Bronchial epithelial cell (primary cell): ENCODE results near the gene MAP3K10. TPM values are rescaled to one million over a fixed set of nuclear protein-coding genes. Genes with fewer than 3 reads are reported as not detected.

Source experiments
- DNase-seq: peaks from one replicate; pipeline ENCODE4 v3.0.0-alpha.2; 2010; ENCODE audit warnings: low read depth
- FAIRE-seq: peaks from 2 replicates; lab custom pipeline; 2011; peaks lifted over from hg19 to GRCh38; lab: Jason Lieb, UNC
- H3K27me3 ChIP-seq: 2 replicates; pipeline ENCODE4 v1.5.1; 2011; ENCODE audit warnings: low read length; ENCODE audit not compliant: control insufficient read depth, insufficient read depth
- H3K36me3 ChIP-seq: 2 replicates; pipeline ENCODE4 v1.5.1; 2011; ENCODE audit warnings: low read length; ENCODE audit not compliant: control insufficient read depth, insufficient read depth
- H3K4me3 ChIP-seq: 2 replicates; pipeline ENCODE4 v1.5.1; 2011; ENCODE audit warnings: mild to moderate bottlenecking, low read depth, low read length, control low read depth
- total RNA-seq: library from RNA; depleted of rRNA; stranded (reverse); fragments of >200 nt; gene quantifications from 2 replicates; pipeline ENCODE4 v1.2.1, GENCODE V29; 2014
- TF ChIP-seq, protein P1 (sequence below): IDR thresholded peaks from 2 replicates; pipeline ENCODE4 v1.5.1; 2011; ENCODE audit warnings: mild to moderate bottlenecking, moderate library complexity, low read length, control low read depth, inconsistent platforms; ENCODE audit not compliant: insufficient read depth, severe bottlenecking

Gene MAP3K10
- total RNA-seq, 1 donor from 2014 or later = 5.0 TPM

DNA sequence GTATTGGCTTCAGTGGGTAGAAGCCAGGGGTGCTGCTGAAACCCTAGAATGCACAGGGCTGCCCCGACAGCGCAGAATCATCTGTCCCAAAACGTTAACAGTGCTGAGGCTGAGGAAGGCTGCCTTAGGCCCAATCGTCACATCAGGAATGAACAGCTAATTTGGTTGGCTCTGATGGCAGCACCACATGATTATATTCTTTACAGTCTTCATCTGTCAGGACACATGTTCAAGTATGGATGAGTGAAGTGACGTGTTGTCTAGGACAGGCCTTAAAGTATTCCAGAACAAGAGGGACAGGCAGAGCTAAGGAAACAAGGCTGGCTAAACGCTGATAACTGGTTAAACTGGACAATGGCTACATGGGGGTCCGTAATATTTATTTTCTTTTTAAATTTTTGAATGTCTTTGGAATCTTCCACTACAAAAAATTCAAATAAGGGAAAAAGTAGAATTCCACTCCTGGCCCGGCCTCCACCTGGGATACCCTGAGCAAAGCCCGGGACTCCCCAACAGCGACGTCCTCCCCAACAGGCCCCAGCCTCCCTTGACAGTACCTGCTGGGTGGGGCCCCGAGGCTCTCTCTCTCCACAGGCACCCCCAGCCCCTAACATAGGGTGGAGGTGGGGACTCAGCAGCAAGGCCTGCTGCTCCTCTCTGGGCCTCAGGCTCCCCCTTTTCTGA lies 50.0 kb downstream of the MAP3K10 start:
- FAIRE-seq = peak; percentile 28
- TF ChIP-seq, protein P1, sequence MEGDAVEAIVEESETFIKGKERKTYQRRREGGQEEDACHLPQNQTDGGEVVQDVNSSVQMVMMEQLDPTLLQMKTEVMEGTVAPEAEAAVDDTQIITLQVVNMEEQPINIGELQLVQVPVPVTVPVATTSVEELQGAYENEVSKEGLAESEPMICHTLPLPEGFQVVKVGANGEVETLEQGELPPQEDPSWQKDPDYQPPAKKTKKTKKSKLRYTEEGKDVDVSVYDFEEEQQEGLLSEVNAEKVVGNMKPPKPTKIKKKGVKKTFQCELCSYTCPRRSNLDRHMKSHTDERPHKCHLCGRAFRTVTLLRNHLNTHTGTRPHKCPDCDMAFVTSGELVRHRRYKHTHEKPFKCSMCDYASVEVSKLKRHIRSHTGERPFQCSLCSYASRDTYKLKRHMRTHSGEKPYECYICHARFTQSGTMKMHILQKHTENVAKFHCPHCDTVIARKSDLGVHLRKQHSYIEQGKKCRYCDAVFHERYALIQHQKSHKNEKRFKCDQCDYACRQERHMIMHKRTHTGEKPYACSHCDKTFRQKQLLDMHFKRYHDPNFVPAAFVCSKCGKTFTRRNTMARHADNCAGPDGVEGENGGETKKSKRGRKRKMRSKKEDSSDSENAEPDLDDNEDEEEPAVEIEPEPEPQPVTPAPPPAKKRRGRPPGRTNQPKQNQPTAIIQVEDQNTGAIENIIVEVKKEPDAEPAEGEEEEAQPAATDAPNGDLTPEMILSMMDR = no peak
- DNase-seq = no peak
- Histone ChIP-seq H3K36me3 (peaks cover 27% of the 10 kb centered on the region), H3K4me3 (no peak overlapping the region), H3K27me3 (no peaks in the 10 kb centered on the region)

DNA sequence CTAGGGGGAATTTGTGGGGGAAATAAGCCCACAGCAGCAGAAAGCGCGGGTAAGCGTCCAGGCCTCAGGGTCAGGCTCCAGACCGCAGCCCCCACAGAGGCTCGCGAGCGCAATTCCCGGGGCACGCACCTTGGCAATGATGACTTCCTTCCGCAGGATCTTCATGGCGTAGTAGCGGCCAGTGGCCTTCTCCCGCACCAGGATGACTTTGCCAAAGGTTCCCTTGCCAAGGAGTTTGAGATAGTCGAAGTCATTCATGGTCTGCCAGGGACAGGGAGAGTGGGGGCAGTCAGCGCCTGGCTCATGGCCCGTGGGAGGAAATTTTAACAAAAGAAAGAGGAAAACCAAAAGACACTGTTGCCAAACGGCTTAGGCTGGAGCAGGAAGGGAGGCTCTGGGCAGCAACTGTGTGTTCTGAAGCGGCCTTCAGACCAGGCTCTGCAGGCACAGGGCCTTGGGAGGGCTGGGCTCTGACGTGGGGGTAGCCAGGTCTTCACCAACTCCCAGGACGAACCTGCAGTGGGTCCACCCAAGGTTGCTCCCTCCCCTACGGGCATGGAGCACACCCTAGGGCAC lies 50.7 kb downstream of the MAP3K10 start:
- no peaks in the 10 kb centered on the region for H3K27me3 ChIP-seq
- H3K36me3 ChIP-seq = peaks cover 27% of the 10 kb centered on the region
- H3K4me3 ChIP-seq = no peak overlapping the region
- TF ChIP-seq, protein P1 = no peak
- FAIRE-seq (no peak), DNase-seq (no peak)

DNA sequence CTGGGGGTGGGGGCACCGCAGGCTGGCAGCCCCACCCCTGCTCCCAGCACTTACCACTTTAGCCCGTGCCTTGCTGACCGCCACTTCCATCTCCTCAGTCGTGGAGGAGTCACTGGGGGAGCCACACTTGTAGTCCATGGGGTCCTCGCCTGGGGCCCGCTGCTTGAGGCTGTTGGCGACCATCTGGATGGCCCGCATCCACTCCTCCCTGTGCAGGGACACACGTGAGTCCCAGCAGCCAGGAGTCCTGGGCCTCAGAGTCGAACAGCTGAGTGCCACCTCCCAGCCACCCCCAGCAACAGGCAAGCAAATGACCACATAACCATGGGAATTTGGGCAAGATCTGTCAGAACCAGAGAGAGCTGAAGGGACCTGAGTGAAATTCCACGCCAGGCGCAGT lies 51.3 kb downstream of the MAP3K10 start:
- DNase-seq (no peak), FAIRE-seq (no peak)
- TF ChIP-seq, protein P1 = no peak
- H3K36me3 ChIP-seq = peaks cover 27% of the 10 kb centered on the region
- H3K27me3 ChIP-seq = no peaks in the 10 kb centered on the region
- H3K4me3 ChIP-seq = no peak overlapping the region

DNA sequence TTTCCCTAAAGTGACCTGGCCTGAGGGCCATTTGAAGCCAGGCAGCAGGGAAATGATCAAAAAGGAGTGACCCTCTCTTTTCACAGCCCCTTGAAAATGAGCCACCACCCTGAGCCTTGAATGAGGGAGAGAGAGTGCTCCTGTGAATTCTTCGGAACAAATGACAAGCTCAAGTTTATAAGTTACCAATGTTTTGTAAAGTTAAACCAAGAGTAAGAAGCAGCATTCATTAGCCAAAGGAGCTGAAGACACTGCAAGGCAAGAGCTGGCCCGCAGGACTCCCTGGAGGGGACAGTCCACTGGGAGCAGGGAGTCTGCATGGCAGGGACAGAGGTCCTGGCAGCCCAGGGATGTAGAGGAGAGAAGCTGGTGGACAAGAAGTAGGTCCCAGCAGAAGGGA lies 52.0 kb downstream of the MAP3K10 start:
- Histone ChIP-seq H3K4me3 (no peak overlapping the region), H3K27me3 (no peaks in the 10 kb centered on the region), H3K36me3 (peaks cover 26% of the 10 kb centered on the region)
- DNase-seq (no peak), FAIRE-seq (no peak)
- TF ChIP-seq, protein P1 = no peak

DNA sequence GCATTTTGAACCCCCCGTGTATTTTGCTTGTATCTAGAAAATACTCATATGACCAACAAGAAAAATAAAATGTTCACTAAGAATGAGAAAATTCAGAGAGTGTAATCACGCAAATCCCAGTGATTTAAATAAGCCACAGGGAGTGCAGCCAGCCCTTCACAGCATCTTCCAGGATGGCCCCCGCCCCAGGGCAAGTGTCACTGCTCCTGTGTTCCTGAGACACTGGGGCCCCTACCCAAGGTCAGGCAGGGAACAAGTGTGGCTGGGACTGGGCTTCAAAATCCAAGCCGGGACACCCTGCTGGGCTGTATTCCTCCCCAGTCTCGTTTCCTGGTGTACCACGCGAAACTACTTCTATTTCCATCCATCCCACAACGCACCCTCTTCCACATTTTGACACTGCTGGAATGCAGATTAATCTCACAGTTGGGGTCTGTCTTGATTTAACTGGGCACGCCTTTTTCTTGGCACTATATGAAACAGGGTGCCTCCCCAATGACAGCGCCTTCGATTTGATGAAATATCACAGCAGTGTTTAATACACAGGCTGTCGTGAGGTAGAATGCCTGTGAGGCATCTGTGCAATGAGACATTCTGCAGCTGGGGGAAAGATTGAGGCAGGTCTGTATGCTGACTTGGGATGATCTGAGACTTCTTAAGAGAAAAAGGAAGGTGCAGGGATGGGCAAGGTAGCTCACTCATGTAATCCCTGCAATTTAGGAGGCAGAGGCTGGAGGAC lies 53.5 kb downstream of the MAP3K10 start:
- Histone ChIP-seq H3K4me3 (no peak overlapping the region), H3K27me3 (no peaks in the 10 kb centered on the region), H3K36me3 (peaks cover 23% of the 10 kb centered on the region)
- TF ChIP-seq, protein P1 = no peak
- DNase-seq = no peak
- no peak for FAIRE-seq
